Lower leg skin (tissue), 4 donors: ENCODE data around the gene GTF2IRD1. TPM values are rescaled to one million over a fixed set of nuclear protein-coding genes. Genes with fewer than 3 reads are reported as not detected.

Experiments
- DNase-seq, 2 donors: peaks; one replicate each; pipeline ENCODE4 v3.0.0-alpha.2; 2019; ENCODE audit warnings: low spot score in 2 of 2
- H3K4me3 ChIP-seq: fragments of 200-600 bp; sonication (generic); 2 replicates; pipeline ENCODE4 v1.5.1; 2017; ENCODE audit warnings: mild to moderate bottlenecking, low read depth; ENCODE audit not compliant: poor library complexity, severe bottlenecking
- CTCF ChIP-seq, 3 donors: fragments of 450-650 bp; IDR thresholded peaks; one replicate each; pipeline ENCODE4 v1.5.1; 2016; ENCODE audit warnings: antibody characterized with exemption in 3 of 3, mild to moderate bottlenecking in 3 of 3, moderate library complexity in 2 of 3
- POLR2A ChIP-seq, 2 donors: fragments of 450-650 bp; IDR thresholded peaks; one replicate each; pipeline ENCODE4 v1.6.1; 2016 to 2017; ENCODE audit warnings: antibody characterized with exemption in 2 of 2, mild to moderate bottlenecking in 1 of 2, moderate library complexity in 1 of 2
- whole genome bisulfite sequencing, 2 donors: methylation state at CpG; one replicate each; pipeline ENCODE4 v1.1.5; 2018; 5-methylcytosine and 5-hydroxymethylcytosine counted together
- intact Hi-C: fragments of 100-400 bp; cut with DNase I; formaldehyde crosslinking; loops from one replicate; pipeline ENCODE4 v1.15.0; 2023; ENCODE audit warnings: low total_unique reads
- total RNA-seq, 4 donors: library from RNA; depleted of rRNA; stranded (reverse); fragments of >200 nt; gene quantifications; one replicate each; pipeline ENCODE4 v1.1.0, GENCODE V29; 2016

GTF2IRD1 gene
- total RNA-seq, 4 donors from 2014 or later = 28.5 to 49.9 (median 43.2) TPM

GRCh38 chr7:74586258-74587175, 132.8 kb downstream of the GTF2IRD1 start:
- intact Hi-C loops = no loop called here
- no peak overlapping the region for H3K4me3 ChIP-seq
- WGBS, 2 donors = 82 to 92% methylated on average over 17 to 18 of the region's 18 CpGs
- TF ChIP-seq POLR2A (IDR thresholded peaks at IDR 0.05) (no peak), CTCF (IDR thresholded peaks at IDR 0.05) (no peak)
- no peak for DNase-seq

- 42 to 43% methylated on average over 13 of the region's 13 CpGs for WGBS, 2 donors
- peak; percentile 79 to 96 for DNase-seq
- H3K4me3 ChIP-seq = no peak overlapping the region
- intact Hi-C loops = no loop called here
- TF ChIP-seq CTCF (IDR thresholded peaks at IDR 0.05) (no peak), POLR2A (IDR thresholded peaks at IDR 0.05) (no peak)
These were observed 133.9 kb downstream of the GTF2IRD1 start for GRCh38 chr7:74587435-74588126.

DNA sequence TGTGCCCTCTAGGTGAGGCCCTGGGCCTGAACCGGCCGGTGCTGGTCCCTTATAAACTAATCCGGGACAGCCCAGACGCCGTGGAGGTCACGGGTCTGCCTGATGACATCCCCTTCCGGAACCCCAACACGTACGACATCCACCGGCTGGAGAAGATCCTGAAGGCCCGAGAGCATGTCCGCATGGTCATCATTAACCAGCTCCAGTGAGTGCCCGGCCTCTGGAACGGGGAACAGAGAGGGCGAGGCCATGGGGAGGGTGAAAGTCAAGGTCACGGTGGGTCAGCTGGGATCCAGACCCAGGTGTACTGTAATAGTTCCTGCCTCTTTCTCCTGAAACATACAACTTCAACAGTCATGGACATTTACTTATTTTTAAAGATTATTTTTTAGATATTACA, 137.1 kb downstream of the GTF2IRD1 start:
- no peak for DNase-seq
- intact Hi-C loops = no loop called here
- H3K4me3 ChIP-seq = no peak overlapping the region
- WGBS, 2 donors = 94% methylated on average over 16 of the region's 16 CpGs
- TF ChIP-seq POLR2A (IDR thresholded peaks at IDR 0.05) (no peak), CTCF (IDR thresholded peaks at IDR 0.05) (no peak)

DNA sequence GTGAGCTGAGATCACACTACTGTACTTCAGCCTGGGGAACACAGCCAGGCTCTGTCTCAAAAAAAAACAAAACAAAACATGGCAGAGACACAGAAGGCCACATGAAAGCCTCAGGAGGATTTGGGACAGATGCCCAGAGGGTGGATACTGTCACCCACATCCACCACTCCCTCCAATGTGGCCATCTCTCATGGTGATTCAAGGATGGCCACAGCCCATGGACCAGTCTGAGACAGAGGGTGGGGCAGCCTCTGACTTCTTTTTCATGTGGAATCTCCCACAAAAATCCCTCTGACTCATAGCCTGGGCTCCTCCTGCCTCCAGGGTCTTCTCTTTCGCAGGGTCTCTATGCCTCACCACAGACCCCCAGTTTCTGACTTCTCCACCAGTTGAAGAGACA, 144.9 kb downstream of the GTF2IRD1 start:
- no peak for TF ChIP-seq CTCF (IDR thresholded peaks at IDR 0.05)
- no peak for TF ChIP-seq POLR2A (IDR thresholded peaks at IDR 0.05)
- no peak overlapping the region for H3K4me3 ChIP-seq
- no peak for DNase-seq
- 59 to 64% methylated on average over 1 of the region's 1 CpG for WGBS, 2 donors
- intact Hi-C loops = no loop called here

DNA sequence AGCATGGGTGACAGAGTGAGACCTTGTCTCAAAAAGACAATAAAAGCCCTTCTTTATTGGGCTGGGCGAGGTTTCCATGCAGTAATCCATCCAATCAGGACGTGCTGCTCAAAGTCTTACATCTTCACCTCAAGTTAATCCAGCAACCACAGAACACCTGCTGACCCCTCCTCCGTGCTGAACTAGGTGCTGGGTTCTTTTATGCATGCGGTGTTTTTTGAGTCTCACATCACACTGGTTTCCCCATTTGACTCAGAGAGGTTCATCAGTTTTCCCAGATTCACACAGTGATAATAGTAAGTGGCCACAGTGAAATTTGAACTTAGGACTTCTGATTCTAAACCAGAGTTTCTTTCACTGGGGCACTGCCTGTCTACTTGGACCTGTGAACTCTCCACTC, 145.5 kb downstream of the GTF2IRD1 start:
- H3K4me3 ChIP-seq = no peak overlapping the region
- 77 to 93% methylated on average over 4 of the region's 4 CpGs for WGBS, 2 donors
- intact Hi-C loops = no loop called here
- DNase-seq = no peak
- TF ChIP-seq CTCF (IDR thresholded peaks at IDR 0.05) (no peak), POLR2A (IDR thresholded peaks at IDR 0.05) (no peak)
